GM20000 (cell line): ENCODE results near the gene RANBP9.

Source experiments
- DNase-seq: peaks from one replicate; pipeline ENCODE4 v3.0.0; 2012; ENCODE audit warnings: low spot score
- TF ChIP-seq, protein P1 (sequence below): IDR thresholded peaks from 2 replicates; pipeline ENCODE4 v1.5.1; 2012; ENCODE audit warnings: mild to moderate bottlenecking, control low read depth; ENCODE audit errors: extremely low read depth, missing control alignments

RANBP9 gene

DNA sequence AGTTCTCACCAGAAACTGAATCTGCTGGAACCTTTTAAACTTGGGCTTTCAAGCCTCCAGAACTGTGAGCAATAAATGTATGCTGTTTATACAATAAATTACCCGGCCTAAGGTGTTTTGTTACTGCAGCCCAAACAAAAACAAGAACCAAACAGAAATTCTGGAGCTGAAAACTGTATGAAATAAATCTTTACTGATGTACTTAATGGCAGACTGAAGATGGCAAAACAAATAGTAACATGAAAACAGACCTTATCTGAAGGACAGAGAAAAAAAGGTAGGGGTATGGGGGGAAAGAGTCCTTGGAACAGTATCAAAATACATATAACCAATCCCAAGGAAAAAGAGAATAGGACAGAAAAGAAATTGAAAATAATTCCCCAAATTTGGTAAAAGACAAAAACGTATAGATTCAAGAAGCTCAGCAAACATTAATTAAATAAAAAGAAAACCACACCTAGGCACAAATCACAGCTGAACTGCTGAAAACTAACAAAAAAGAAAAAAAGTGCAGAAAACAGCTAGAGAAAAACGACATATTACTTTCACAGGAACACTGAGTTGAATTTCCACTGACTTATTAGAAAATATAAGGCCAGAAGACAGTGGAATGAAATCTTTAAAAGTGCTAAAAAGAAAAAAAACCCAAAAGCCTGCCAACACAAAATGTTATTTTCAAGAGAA, 48.8 kb downstream of the RANBP9 start:
- TF ChIP-seq, protein P1, sequence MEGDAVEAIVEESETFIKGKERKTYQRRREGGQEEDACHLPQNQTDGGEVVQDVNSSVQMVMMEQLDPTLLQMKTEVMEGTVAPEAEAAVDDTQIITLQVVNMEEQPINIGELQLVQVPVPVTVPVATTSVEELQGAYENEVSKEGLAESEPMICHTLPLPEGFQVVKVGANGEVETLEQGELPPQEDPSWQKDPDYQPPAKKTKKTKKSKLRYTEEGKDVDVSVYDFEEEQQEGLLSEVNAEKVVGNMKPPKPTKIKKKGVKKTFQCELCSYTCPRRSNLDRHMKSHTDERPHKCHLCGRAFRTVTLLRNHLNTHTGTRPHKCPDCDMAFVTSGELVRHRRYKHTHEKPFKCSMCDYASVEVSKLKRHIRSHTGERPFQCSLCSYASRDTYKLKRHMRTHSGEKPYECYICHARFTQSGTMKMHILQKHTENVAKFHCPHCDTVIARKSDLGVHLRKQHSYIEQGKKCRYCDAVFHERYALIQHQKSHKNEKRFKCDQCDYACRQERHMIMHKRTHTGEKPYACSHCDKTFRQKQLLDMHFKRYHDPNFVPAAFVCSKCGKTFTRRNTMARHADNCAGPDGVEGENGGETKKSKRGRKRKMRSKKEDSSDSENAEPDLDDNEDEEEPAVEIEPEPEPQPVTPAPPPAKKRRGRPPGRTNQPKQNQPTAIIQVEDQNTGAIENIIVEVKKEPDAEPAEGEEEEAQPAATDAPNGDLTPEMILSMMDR, result no peak
- no peak for DNase-seq

DNA sequence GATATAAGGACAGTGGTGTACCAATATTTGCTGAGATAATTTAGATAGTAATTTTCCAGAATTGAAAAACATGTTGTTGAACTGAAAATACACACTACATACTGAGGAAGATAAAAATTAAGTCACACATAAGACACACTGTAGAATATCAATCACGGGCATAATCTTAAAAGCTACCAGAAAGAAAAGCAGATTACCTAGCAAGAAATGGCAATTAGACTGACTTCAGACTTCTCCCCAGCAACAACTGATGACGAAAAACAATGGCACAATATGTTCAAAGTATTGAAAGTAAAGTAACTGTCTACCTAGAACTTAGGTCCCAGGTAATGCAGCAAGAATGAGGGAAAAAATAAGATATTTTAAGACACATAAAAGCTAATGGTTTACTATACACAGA, 50.0 kb downstream of the RANBP9 start:
- no peak for DNase-seq

DNA sequence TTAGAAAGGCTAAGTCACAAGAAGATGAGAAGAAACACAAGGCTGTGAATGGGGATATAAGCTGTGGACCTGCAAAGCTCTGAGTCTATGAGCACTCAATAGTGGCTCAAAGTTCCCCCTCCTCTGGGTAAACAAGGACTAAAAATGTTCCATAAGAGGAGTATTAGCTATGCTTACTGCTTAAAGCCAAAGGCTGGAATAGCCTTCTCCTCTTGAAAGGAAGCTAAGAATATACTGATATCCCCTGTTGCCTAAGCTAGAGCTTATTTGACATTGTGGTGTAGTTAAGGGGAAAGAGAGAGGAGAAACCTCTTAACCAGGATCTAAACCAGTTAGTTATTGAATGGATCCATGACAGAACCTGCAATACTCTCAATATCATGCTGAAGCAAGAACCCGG, 50.7 kb downstream of the RANBP9 start:
- TF ChIP-seq, protein P1, result no peak
- DNase-seq, result no peak

More for the DNA sequence above, 50.0 kb downstream of the RANBP9 start:
- TF ChIP-seq, protein P1, result no peak

DNA sequence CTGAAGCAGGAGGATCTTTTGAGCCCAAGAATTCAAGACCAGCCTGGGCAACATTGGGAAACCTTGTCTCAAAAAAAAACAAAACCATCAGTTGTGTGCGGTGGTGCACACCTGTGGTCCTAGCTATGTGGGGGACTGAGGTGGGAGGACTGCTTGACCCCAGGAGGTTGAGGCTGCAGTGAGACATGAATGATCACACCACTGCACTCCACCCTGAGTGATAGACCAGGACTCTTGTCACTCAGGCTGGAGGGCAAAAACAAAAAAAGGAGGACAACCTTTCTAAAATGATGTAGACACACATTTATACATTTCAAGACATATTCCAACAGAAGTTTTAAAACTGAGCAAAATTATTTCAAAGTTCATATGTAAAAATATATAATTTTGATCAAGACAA, 51.4 kb downstream of the RANBP9 start:
- TF ChIP-seq, protein P1, result no peak
- no peak for DNase-seq

DNA sequence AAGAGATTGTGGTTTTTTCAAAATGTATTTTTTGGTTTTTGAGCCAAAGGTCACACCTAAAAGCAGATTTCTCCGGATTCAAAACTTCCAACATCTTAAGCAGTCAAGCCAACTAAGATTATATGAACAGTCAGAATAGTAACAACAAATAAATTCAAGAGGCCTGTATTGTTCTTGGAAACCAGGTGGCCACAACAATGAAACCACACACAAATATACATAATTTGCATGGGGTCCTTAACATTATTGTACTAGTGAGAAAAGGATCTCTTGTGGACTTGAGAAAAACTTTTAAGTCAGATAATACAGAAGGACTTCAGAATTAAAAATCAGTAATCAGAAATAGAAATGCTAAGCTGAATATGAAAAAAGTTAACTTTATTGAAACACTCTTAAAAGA, 55.9 kb downstream of the RANBP9 start:
- TF ChIP-seq, protein P1, result no peak

DNA sequence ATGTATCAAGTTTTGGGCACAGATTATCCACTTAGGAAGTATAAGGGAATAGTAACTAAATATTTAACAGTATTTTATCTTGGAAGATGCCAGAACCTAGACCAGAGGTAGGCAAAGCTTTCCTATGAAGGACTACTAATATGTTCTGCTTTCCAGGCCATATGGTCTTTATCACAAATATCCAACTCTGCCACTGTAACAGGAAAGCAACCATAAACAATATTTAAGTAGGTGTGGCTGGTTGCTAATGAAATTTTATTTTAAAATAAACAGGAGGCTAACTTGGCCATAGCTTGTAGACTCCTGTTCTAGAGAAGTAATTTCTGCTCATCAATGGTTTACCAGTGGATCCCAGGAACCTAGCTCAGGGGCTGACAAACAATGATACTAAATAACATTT, 57.1 kb downstream of the RANBP9 start:
- TF ChIP-seq, protein P1, result no peak

More for the DNA sequence above, 55.9 kb downstream of the RANBP9 start:
- no peak for DNase-seq

DNA sequence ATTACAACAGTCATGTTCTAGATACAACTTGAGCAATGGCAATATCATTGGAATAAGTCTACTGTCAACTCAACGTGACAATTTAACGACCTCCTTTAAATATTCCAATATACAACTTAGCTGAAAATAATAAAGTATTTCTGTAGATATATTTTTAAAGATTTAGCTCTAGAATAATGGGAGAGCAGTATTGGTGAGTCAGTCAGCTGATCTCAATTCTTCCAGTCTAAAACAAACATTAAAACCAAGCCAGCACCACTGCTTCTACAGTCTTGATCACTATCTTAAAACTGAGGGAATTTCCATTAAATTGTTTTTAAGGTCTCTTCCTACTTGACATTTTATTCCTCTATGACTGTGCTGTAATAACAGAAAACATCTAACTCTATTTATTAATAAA, 58.3 kb downstream of the RANBP9 start:
- no peak for DNase-seq
- TF ChIP-seq, protein P1, result no peak

More for the DNA sequence above, 57.1 kb downstream of the RANBP9 start:
- no peak for DNase-seq
